Activated CD4-positive, CD25-positive, alpha-beta regulatory T cell (primary cell): ENCODE measurements around the gene SLC31A1.
"Not testable (repeated sequence)": the region's sequence is repeated elsewhere in the genome, so short reads cannot be mapped to it uniquely, and the experiment has no call there.

ENCODE experiments used
- DNase-seq, 4 experiments: peaks; one replicate each; lab custom pipeline; 2025; lab: John Stamatoyannopoulos, UW

SLC31A1 gene

GRCh38 chr9:113220467-113221002 is 809 bp upstream of the SLC31A1 start:
- no peak for DNase-seq

- no peak for DNase-seq
These were observed 597 bp downstream of the SLC31A1 start for GRCh38 chr9:113221800-113222481.

GRCh38 chr9:113222482-113222841 is 1.1 kb downstream of the SLC31A1 start:
- DNase-seq, result no peak

GRCh38 chr9:113223963-113224362 is 2.6 kb downstream of the SLC31A1 start:
- DNase-seq, result no peak

GRCh38 chr9:113227436-113227835 is 6.1 kb downstream of the SLC31A1 start:
- DNase-seq, result no peak

GRCh38 chr9:113228130-113228665 is 6.9 kb downstream of the SLC31A1 start:
- DNase-seq, result no peak

- DNase-seq, result no peak
These were observed 10.4 kb downstream of the SLC31A1 start for GRCh38 chr9:113231701-113232100.

- DNase-seq, result not testable (repeated sequence)
These were observed 14.4 kb downstream of the SLC31A1 start for GRCh38 chr9:113235701-113236255.

- no peak for DNase-seq
These were observed 15.7 kb downstream of the SLC31A1 start for GRCh38 chr9:113237026-113237425.

- no peak for DNase-seq
These were observed 17.0 kb downstream of the SLC31A1 start for GRCh38 chr9:113238202-113238858.

- no peak for DNase-seq
These were observed 17.5 kb downstream of the SLC31A1 start for GRCh38 chr9:113238859-113239232.

GRCh38 chr9:113241161-113241560 is 19.8 kb downstream of the SLC31A1 start:
- no peak for DNase-seq

- no peak for DNase-seq
These were observed 23.2 kb downstream of the SLC31A1 start for GRCh38 chr9:113244556-113244955.

- DNase-seq, result no peak
These were observed 24.6 kb downstream of the SLC31A1 start for GRCh38 chr9:113245894-113246293.

GRCh38 chr9:113246928-113247327 is 25.6 kb downstream of the SLC31A1 start:
- no peak for DNase-seq

- no peak for DNase-seq
These were observed 26.3 kb downstream of the SLC31A1 start for GRCh38 chr9:113247640-113248039.

- not testable (repeated sequence) for DNase-seq
These were observed 28.3 kb downstream of the SLC31A1 start for GRCh38 chr9:113249661-113250060.

- DNase-seq, result no peak
These were observed 29.5 kb downstream of the SLC31A1 start for GRCh38 chr9:113250807-113251206.

- DNase-seq, result no peak
These were observed 33.6 kb downstream of the SLC31A1 start for GRCh38 chr9:113254991-113255390.

- no peak for DNase-seq
These were observed 34.1 kb downstream of the SLC31A1 start for GRCh38 chr9:113255438-113255837.

GRCh38 chr9:113257863-113258262 is 36.5 kb downstream of the SLC31A1 start:
- no peak for DNase-seq

GRCh38 chr9:113258282-113258681 is 36.9 kb downstream of the SLC31A1 start:
- no peak for DNase-seq
